Osteoblast (primary cell): ENCODE results near the gene TSPO. TPM values are rescaled to one million over a fixed set of nuclear protein-coding genes. Genes with fewer than 3 reads are reported as not detected.

Experiments
- DNase-seq: peaks from one replicate; pipeline ENCODE4 v3.0.0; 2011; ENCODE audit warnings: low spot score, mixed read lengths; ENCODE audit not compliant: insufficient read length; ENCODE audit errors: missing footprints
- H2AFZ ChIP-seq: 2 replicates; pipeline ENCODE4 v1.6.0; 2011; ENCODE audit warnings: mild to moderate bottlenecking, low read length
- H3K27ac ChIP-seq: 2 replicates; pipeline ENCODE4 v1.5.1; 2011; ENCODE audit warnings: mild to moderate bottlenecking, low read depth, low read length, moderate library complexity
- H3K27me3 ChIP-seq: 2 replicates; pipeline ENCODE4 v1.6.0; 2012; ENCODE audit warnings: mild to moderate bottlenecking, control low read depth, inconsistent platforms, low read length, moderate library complexity; ENCODE audit not compliant: insufficient read depth
- H3K36me3 ChIP-seq: 2 replicates; pipeline ENCODE4 v1.5.1; 2011; ENCODE audit warnings: mild to moderate bottlenecking, low read length, control low read depth, moderate library complexity; ENCODE audit not compliant: insufficient read depth
- H3K4me1 ChIP-seq: 2 replicates; pipeline ENCODE4 v1.5.1; 2011; ENCODE audit warnings: mild to moderate bottlenecking, low read length, control low read depth, moderate library complexity; ENCODE audit not compliant: insufficient read depth
- H3K4me2 ChIP-seq: 2 replicates; pipeline ENCODE4 v1.6.0; 2011; ENCODE audit warnings: mild to moderate bottlenecking, low read length; ENCODE audit not compliant: insufficient read depth
- H3K4me3 ChIP-seq: fragments of 200-600 bp; sonication (generic); 3 replicates; pipeline ENCODE4 v1.5.1; 2012; ENCODE audit warnings: mild to moderate bottlenecking, low read length, inconsistent platforms; ENCODE audit not compliant: insufficient read depth
- H3K79me2 ChIP-seq: 2 replicates; pipeline ENCODE4 v1.6.0; 2012; ENCODE audit warnings: mild to moderate bottlenecking, low read length, control low read depth, inconsistent platforms; ENCODE audit not compliant: insufficient read depth
- H3K9me3 ChIP-seq: 2 replicates; pipeline ENCODE4 v1.5.1; 2011; ENCODE audit warnings: low read depth, low read length, control low read depth
- H4K20me1 ChIP-seq: 2 replicates; pipeline ENCODE4 v1.6.0; 2012; ENCODE audit warnings: mild to moderate bottlenecking, low read length, control low read depth; ENCODE audit not compliant: insufficient read depth
- CTCF ChIP-seq: IDR thresholded peaks from 2 replicates; pipeline ENCODE4 v1.5.1; 2011; ENCODE audit warnings: mild to moderate bottlenecking, low read depth, low read length, moderate library complexity; ENCODE audit errors: extremely low read depth
- total RNA-seq: library from RNA; depleted of rRNA; stranded (reverse); fragments of >200 nt; gene quantifications from 2 replicates; pipeline ENCODE4 v1.2.3, GENCODE V29; 2012

TSPO gene
- total RNA-seq, 1 donor, result 297 TPM

DNA sequence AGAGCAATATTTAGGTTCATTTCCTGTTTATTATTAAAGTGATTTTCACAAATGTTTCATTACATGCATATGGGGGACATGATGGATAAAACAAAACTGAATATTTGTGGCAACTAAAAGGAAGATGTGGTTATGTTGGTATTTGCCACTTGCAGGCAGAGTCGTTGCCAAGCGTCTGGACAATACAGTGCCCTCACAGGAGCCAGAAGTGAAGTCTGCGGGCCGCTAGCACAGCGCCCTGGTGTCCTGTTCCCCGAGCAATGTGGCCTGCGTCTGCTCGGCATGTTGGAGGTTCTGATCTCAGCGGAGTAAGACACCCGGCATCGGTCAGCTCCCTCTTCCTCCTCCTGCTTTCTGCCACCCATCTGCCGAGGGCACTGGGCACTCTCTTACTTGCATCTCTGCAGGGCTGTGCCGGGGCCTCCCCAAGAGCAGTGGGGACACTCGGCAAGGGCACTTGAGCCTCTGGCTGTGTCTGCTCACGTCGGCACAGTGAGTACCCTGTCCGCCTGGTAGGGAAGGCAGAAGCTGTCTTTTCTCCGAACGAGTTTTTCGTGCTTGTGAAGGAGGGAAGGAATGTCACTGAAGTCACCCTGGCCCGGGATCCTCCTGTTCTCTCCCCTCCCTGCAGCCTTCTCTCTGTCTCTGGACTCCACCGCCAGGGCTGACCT is 46.0 kb downstream of the TSPO start:
- Histone ChIP-seq H3K79me2 (no peaks in the 10 kb centered on the region), H3K27ac (no peak overlapping the region), H3K9me3 (no peaks in the 10 kb centered on the region), H3K4me1 (no peaks in the 10 kb centered on the region), H3K27me3 (peaks cover 19% of the 10 kb centered on the region), H3K4me3 (peak overlapping the region; percentile 33), H3K4me2 (peak overlapping the region; percentile 23), H4K20me1 (no peaks in the 10 kb centered on the region), H3K36me3 (no peaks in the 10 kb centered on the region), H2AFZ (peak overlapping the region; percentile 65)
- TF ChIP-seq CTCF, result no peak
- DNase-seq, result peak; percentile 77

- no peak for TF ChIP-seq CTCF
- peak; percentile 18 for DNase-seq
- Histone ChIP-seq H4K20me1 (no peaks in the 10 kb centered on the region), H3K27ac (no peak overlapping the region), H2AFZ (no peak overlapping the region), H3K4me2 (no peak overlapping the region), H3K4me1 (no peaks in the 10 kb centered on the region), H3K27me3 (peaks cover 19% of the 10 kb centered on the region), H3K36me3 (no peaks in the 10 kb centered on the region), H3K9me3 (no peaks in the 10 kb centered on the region), H3K79me2 (no peaks in the 10 kb centered on the region), H3K4me3 (no peak overlapping the region)
These were observed 46.8 kb downstream of the TSPO start for GRCh38 chr22:43198126-43198525.

GRCh38 chr22:43198936-43199335 is 47.6 kb downstream of the TSPO start:
- H3K4me2 ChIP-seq, result no peak overlapping the region
- H2AFZ ChIP-seq, result no peak overlapping the region
- no peak overlapping the region for H3K27ac ChIP-seq
- H3K4me1 ChIP-seq, result no peaks in the 10 kb centered on the region
- no peak overlapping the region for H3K4me3 ChIP-seq
- TF ChIP-seq CTCF, result no peak
- peaks cover 19% of the 10 kb centered on the region for H3K27me3 ChIP-seq
- no peaks in the 10 kb centered on the region for H3K79me2 ChIP-seq
- DNase-seq, result no peak
- no peaks in the 10 kb centered on the region for H3K36me3 ChIP-seq
- no peaks in the 10 kb centered on the region for H4K20me1 ChIP-seq
- H3K9me3 ChIP-seq, result no peaks in the 10 kb centered on the region

DNA sequence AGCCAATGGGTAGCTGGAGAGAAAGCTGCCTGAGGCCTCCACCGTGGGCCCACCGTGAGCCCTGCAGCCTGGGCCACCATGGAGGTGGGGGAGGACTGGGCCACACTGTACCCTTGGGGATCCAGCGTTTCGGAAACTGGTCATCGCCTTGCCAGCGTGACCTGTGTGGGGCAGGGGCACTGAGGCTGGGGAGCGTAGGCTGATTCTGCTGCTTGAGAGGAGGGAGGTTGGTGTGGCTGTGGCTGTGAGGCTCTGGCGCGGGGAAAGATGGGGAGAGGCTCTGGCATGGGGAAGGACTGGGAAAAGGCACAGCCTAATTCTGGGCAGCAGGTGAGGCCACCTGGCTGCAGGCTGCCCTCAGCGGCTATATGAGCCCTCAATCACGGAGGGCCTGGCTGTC is 48.2 kb downstream of the TSPO start:
- no peaks in the 10 kb centered on the region for H3K79me2 ChIP-seq
- no peak overlapping the region for H3K27ac ChIP-seq

More for the DNA sequence above, 48.2 kb downstream of the TSPO start:
- TF ChIP-seq CTCF, result no peak
- Histone ChIP-seq H3K4me3 (no peak overlapping the region), H3K4me2 (no peak overlapping the region), H3K4me1 (no peaks in the 10 kb centered on the region), H3K27me3 (peaks cover 19% of the 10 kb centered on the region), H4K20me1 (no peaks in the 10 kb centered on the region), H3K9me3 (no peaks in the 10 kb centered on the region), H3K36me3 (no peaks in the 10 kb centered on the region), H2AFZ (no peak overlapping the region)
- no peak for DNase-seq
